Urothelium cell line (cell line): ENCODE data around the gene AOAH.
"Not testable (repeated sequence)": the region's sequence is repeated elsewhere in the genome, so short reads cannot be mapped to it uniquely, and the experiment has no call there.

ENCODE experiments used
- DNase-seq: peaks from one replicate; pipeline ENCODE4 v3.0.0; 2011; ENCODE audit warnings: low spot score, mixed read lengths
- FAIRE-seq: peaks from 2 replicates; lab custom pipeline; 2011; peaks lifted over from hg19 to GRCh38; lab: Jason Lieb, UNC

The AOAH gene

DNA sequence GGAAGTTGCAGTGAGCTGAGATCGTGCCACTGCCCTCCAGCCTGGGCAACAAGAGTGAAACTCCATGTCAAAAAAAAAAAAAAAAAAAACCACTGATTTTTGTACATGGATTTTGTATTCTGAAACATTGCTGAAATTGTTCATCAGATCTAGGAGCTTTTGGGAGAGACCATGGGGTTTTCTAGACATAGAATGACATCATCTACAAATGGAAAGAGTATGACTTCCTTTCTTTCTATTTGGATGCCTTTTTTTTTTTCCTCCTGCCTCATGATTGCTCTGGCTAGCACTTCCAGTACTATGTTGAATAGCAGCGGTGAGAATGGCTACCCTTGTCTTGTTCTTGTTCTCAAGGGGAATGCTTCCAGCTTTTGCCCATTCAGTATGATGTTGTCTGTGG is 245.5 kb downstream of the AOAH start:
- no peak for FAIRE-seq
- no peak for DNase-seq

DNA sequence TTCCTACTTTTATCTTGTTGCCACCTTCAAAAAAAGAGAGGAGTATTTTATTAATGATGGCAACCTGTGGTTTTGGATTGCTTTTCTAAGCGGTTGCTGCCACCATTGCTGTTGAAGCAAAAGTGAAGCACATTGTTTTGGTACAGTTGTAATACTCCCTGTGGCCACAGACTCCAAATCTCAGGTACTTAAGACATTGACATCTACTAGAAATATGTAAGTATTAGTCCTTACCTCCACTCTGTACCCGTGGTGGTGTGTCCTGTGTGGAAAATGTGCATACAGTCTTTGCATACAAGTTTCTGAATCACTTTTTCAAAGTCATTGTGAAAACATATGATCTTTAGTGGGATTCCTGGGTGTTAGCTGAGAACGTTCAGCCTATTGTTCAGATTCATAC is 248.9 kb downstream of the AOAH start:
- DNase-seq: no peak

GRCh38 chr7:36475011-36475342 is 249.3 kb downstream of the AOAH start:
- DNase-seq (no peak), FAIRE-seq (no peak)

More for the DNA sequence above, 248.9 kb downstream of the AOAH start:
- FAIRE-seq: no peak

GRCh38 chr7:36474283-36475010 is 249.8 kb downstream of the AOAH start:
- DNase-seq (peak; percentile 68), FAIRE-seq (no peak)

GRCh38 chr7:36473454-36474282 is 250.6 kb downstream of the AOAH start:
- DNase-seq (peak; percentile 49), FAIRE-seq (peak; percentile 77)

DNA sequence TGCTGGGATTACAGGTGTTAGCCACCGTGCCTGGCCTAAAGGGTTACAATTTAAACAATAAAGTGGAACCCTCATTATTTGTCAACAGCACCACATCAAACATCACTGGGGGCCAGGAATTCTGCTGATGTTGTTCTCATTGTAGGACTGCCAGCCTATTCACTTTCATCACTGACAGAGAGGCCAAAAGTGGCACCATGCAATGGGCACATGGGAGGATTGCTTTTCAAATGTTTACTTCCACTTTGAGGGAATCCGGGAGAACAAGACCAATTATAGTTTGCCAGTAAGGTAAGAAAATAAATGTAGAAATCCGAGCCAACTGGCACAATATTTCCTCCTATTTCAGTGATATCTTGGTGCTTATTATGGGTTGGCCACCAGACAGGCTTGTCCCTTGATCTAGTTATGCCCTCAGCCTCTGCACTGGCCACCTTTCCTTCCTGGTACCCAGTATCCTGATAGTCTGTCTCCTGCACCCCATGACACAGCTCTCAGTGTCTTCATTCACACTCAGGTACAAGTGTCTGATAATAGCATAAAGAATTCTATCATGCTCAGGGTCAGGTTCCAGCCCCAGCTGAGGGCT is 252.1 kb downstream of the AOAH start:
- FAIRE-seq (no peak), DNase-seq (no peak)

GRCh38 chr7:36469236-36469635 is 255.1 kb downstream of the AOAH start:
- DNase-seq: no peak
- FAIRE-seq: no peak

DNA sequence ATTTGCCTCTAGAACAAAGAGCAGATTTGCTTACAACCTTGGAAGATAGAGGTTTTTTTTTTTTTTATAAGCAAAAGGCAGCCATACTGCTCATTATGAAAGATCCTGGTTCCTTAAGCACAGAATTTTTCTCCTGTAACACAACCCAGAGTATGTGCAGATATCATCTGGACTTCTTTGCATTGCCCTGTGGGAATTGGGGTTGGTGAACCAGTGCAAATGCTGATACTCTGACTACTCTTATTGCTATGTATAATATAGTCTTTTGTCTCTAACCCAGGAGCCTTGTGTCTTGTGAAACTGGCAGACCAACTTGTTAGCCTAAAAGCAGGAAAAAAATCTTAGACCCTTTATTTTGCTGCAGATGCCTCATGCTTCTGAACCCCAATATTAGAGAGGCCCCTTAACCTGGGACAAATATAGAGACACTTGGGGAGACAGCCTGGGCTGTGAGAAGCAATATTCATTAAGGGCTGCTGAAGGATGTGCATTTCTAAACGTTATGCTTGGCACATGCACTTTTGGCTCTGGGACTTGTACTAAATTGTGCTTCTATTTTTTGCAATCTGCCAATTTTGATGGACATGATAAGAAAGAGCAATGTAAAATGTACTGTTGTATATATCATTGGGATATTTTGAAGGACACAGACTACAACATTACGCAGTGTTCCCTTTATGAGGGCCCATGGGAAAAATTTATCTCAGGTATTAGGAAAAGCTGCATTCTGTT is 255.8 kb downstream of the AOAH start:
- FAIRE-seq: no peak
- DNase-seq: no peak

DNA sequence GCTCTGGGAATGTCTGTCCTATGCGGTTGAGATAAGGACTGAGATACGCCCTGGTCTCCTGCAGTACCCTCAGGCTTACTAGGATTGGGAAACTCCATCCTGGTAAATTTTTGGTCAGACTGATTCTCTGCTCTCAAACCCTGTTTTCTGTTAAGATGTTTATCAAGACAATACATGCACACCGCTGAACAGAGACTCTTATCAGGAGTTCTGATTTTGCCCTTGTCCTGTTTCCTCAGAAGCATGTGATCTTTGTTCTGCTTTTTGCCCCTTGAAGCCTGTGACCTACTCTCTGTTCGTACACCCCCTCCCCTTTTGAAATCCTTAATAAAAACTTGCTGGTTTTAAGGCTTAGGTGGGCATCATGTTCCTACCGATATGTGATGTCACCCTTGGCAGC is 258.3 kb downstream of the AOAH start:
- not testable (repeated sequence) for FAIRE-seq, DNase-seq

DNA sequence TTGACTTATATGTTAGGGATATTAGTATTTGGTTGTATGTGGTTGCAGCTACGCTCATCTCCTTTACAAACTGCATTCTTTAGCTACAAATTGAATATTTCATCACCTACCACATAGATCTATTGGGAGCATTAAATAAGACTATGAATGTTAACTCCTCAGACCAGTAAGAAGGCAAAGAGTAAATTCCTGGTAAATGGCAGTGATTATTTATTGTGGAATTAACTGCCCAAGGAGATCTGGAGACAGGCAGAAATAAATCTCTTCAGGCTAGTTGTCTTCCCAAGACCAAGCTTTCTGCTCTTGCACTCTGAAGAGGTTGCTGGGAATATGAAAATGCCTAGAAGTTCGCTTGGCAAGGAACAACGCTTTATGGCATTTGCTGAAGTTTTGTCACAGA is 260.0 kb downstream of the AOAH start:
- DNase-seq: no peak
- no peak for FAIRE-seq
